Rectal smooth muscle tissue (tissue), 1 donor: ENCODE measurements around the gene APLN.

Source experiments
- H3K27ac ChIP-seq: one replicate; pipeline ENCODE4 v1.7.0; 2013; ENCODE audit warnings: low read depth, low read length, inconsistent platforms
- H3K27me3 ChIP-seq: one replicate; pipeline ENCODE4 v1.7.0; 2013; ENCODE audit warnings: low read length; ENCODE audit not compliant: control insufficient read depth, insufficient read depth
- H3K36me3 ChIP-seq: one replicate; pipeline ENCODE4 v1.7.0; 2013; ENCODE audit warnings: low read length; ENCODE audit not compliant: control insufficient read depth, insufficient read depth
- H3K4me1 ChIP-seq: one replicate; pipeline ENCODE4 v1.7.0; 2013; ENCODE audit warnings: low read length; ENCODE audit not compliant: control insufficient read depth, insufficient read depth
- H3K4me3 ChIP-seq: one replicate; pipeline ENCODE4 v1.7.0; 2013; ENCODE audit warnings: low read length
- H3K9ac ChIP-seq: one replicate; pipeline ENCODE4 v1.7.0; 2013; ENCODE audit warnings: low read length

APLN gene

GRCh38 chrX:129655547-129656249, 942 bp upstream of the APLN start:
- H3K27me3 ChIP-seq: peaks cover 3% of the 10 kb centered on the region
- H3K4me1 ChIP-seq: no peaks in the 10 kb centered on the region
- H3K27ac ChIP-seq: no peak overlapping the region
- no peaks in the 10 kb centered on the region for H3K36me3 ChIP-seq
- no peak overlapping the region for H3K4me3 ChIP-seq
- H3K9ac ChIP-seq: no peak overlapping the region

GRCh38 chrX:129653971-129654651, 645 bp downstream of the APLN start:
- Histone ChIP-seq H3K27ac (no peak overlapping the region), H3K9ac (no peak overlapping the region), H3K4me3 (peak overlapping the region; percentile 53), H3K36me3 (no peaks in the 10 kb centered on the region), H3K27me3 (peaks cover 3% of the 10 kb centered on the region), H3K4me1 (no peaks in the 10 kb centered on the region)

- Histone ChIP-seq H3K27me3 (peaks cover 3% of the 10 kb centered on the region), H3K4me3 (peak overlapping the region; percentile 53), H3K27ac (no peak overlapping the region), H3K9ac (no peak overlapping the region), H3K36me3 (no peaks in the 10 kb centered on the region), H3K4me1 (no peaks in the 10 kb centered on the region)
Observed at GRCh38 chrX:129653181-129653970, 1.4 kb downstream of the APLN start.

GRCh38 chrX:129652565-129653169, 2.1 kb downstream of the APLN start:
- H3K27ac ChIP-seq: no peak overlapping the region
- no peak overlapping the region for H3K4me3 ChIP-seq
- no peaks in the 10 kb centered on the region for H3K36me3 ChIP-seq
- H3K4me1 ChIP-seq: no peaks in the 10 kb centered on the region
- peaks cover 6% of the 10 kb centered on the region for H3K27me3 ChIP-seq
- no peak overlapping the region for H3K9ac ChIP-seq

- H3K4me1 ChIP-seq: no peaks in the 10 kb centered on the region
- H3K36me3 ChIP-seq: no peaks in the 10 kb centered on the region
- H3K27ac ChIP-seq: no peak overlapping the region
- no peak overlapping the region for H3K9ac ChIP-seq
- no peak overlapping the region for H3K4me3 ChIP-seq
- H3K27me3 ChIP-seq: peaks cover 6% of the 10 kb centered on the region
Observed at GRCh38 chrX:129651756-129652564, 2.8 kb downstream of the APLN start.

- Histone ChIP-seq H3K4me3 (no peak overlapping the region), H3K9ac (no peak overlapping the region), H3K4me1 (no peaks in the 10 kb centered on the region), H3K27ac (no peak overlapping the region), H3K27me3 (peaks cover 6% of the 10 kb centered on the region), H3K36me3 (no peaks in the 10 kb centered on the region)
Observed at GRCh38 chrX:129650821-129651510, 3.8 kb downstream of the APLN start.

- Histone ChIP-seq H3K36me3 (no peaks in the 10 kb centered on the region), H3K27ac (no peak overlapping the region), H3K4me3 (no peak overlapping the region), H3K4me1 (no peaks in the 10 kb centered on the region), H3K9ac (no peak overlapping the region), H3K27me3 (peaks cover 6% of the 10 kb centered on the region)
Observed at GRCh38 chrX:129650183-129650689, 4.5 kb downstream of the APLN start.

GRCh38 chrX:129649268-129650182, 5.2 kb downstream of the APLN start:
- H3K36me3 ChIP-seq: no peaks in the 10 kb centered on the region
- no peaks in the 10 kb centered on the region for H3K4me1 ChIP-seq
- H3K4me3 ChIP-seq: no peak overlapping the region
- H3K9ac ChIP-seq: no peak overlapping the region
- no peak overlapping the region for H3K27ac ChIP-seq
- peaks cover 6% of the 10 kb centered on the region for H3K27me3 ChIP-seq

- Histone ChIP-seq H3K27ac (no peak overlapping the region), H3K27me3 (peaks cover 6% of the 10 kb centered on the region), H3K4me1 (no peaks in the 10 kb centered on the region), H3K4me3 (no peak overlapping the region), H3K9ac (no peak overlapping the region), H3K36me3 (no peaks in the 10 kb centered on the region)
Observed at GRCh38 chrX:129648514-129649267, 6.1 kb downstream of the APLN start.
